ENCODE measurements around the gene PLEKHH3. TPM values are rescaled to one million over a fixed set of nuclear protein-coding genes. Genes with fewer than 3 reads are reported as not detected.

The PLEKHH3 gene
- total RNA-seq, 1 experiment from 2014 or later: 11.9 TPM

GRCh38 chr17:42692489-42692888 is 15.7 kb upstream of the PLEKHH3 start:
- no peak overlapping the region for H3K4me3 ChIP-seq (ENCODE audit: low read depth, low read length, poor library complexity, severe bottlenecking)
- H3K27me3 ChIP-seq (replicated peaks; ENCODE audit: insufficient read depth, low read depth, low read length, poor library complexity): no peaks in the 10 kb centered on the region
- no peak overlapping the region for H3K27ac ChIP-seq (ENCODE audit: low read depth, low read length, poor library complexity, severe bottlenecking)
- DNase-seq (ENCODE audit: low spot score): no peak
- H3K9me3 ChIP-seq (ENCODE audit: low read depth, low read length, poor library complexity, severe bottlenecking): no peaks in the 10 kb centered on the region
- intact Hi-C loops (cut with micrococcal nuclease; ENCODE audit: unreplicated experiment): no loop called here
- TF ChIP-seq EZH2 (IDR thresholded peaks at IDR 0.05; ENCODE audit: borderline replicate concordance, low read depth, low read length, poor library complexity, severe bottlenecking) (no peak), CTCF (conservative IDR thresholded peaks at IDR 0.05; ENCODE audit: low read depth, low read length) (no peak)
- CTCF ChIA-PET: no interaction called here
- BruUV-seq (replicated peaks): no TSS peak
- H3K4me1 ChIP-seq (ENCODE audit: insufficient read depth, low read length, poor library complexity, severe bottlenecking): no peaks in the 10 kb centered on the region
- H3K36me3 ChIP-seq (ENCODE audit: insufficient read depth, low read length, poor library complexity, severe bottlenecking): no peaks in the 10 kb centered on the region
- POLR2A ChIA-PET (ENCODE audit: low non-redundant PET): no interaction called here

- no TSS peak for BruUV-seq (replicated peaks)
- no peak for DNase-seq (ENCODE audit: low spot score)
- intact Hi-C loops (cut with micrococcal nuclease; ENCODE audit: unreplicated experiment): no loop called here
- H3K27ac ChIP-seq (ENCODE audit: low read depth, low read length, poor library complexity, severe bottlenecking): no peak overlapping the region
- H3K9me3 ChIP-seq (ENCODE audit: low read depth, low read length, poor library complexity, severe bottlenecking): no peaks in the 10 kb centered on the region
- H3K36me3 ChIP-seq (ENCODE audit: insufficient read depth, low read length, poor library complexity, severe bottlenecking): no peaks in the 10 kb centered on the region
- ChIA-PET CTCF (no interaction called here), POLR2A (ENCODE audit: low non-redundant PET) (no interaction called here)
- TF ChIP-seq CTCF (conservative IDR thresholded peaks at IDR 0.05; ENCODE audit: low read depth, low read length): no peak
- TF ChIP-seq EZH2 (IDR thresholded peaks at IDR 0.05; ENCODE audit: borderline replicate concordance, low read depth, low read length, poor library complexity, severe bottlenecking): no peak
- no peak overlapping the region for H3K4me3 ChIP-seq (ENCODE audit: low read depth, low read length, poor library complexity, severe bottlenecking)
- no peaks in the 10 kb centered on the region for H3K4me1 ChIP-seq (ENCODE audit: insufficient read depth, low read length, poor library complexity, severe bottlenecking)
- H3K27me3 ChIP-seq (replicated peaks; ENCODE audit: insufficient read depth, low read depth, low read length, poor library complexity): no peaks in the 10 kb centered on the region
These were observed 14.3 kb upstream of the PLEKHH3 start for GRCh38 chr17:42691021-42691545.

- ChIA-PET CTCF (no interaction called here), POLR2A (ENCODE audit: low non-redundant PET) (no interaction called here)
- Histone ChIP-seq H3K27ac (ENCODE audit: low read depth, low read length, poor library complexity, severe bottlenecking) (no peak overlapping the region), H3K36me3 (ENCODE audit: insufficient read depth, low read length, poor library complexity, severe bottlenecking) (no peaks in the 10 kb centered on the region), H3K4me1 (ENCODE audit: insufficient read depth, low read length, poor library complexity, severe bottlenecking) (no peaks in the 10 kb centered on the region), H3K27me3 (replicated peaks; ENCODE audit: insufficient read depth, low read depth, low read length, poor library complexity) (no peaks in the 10 kb centered on the region), H3K9me3 (ENCODE audit: low read depth, low read length, poor library complexity, severe bottlenecking) (no peaks in the 10 kb centered on the region), H3K4me3 (ENCODE audit: low read depth, low read length, poor library complexity, severe bottlenecking) (no peak overlapping the region)
- intact Hi-C loops (cut with micrococcal nuclease; ENCODE audit: unreplicated experiment): no loop called here
- no peak for TF ChIP-seq CTCF (conservative IDR thresholded peaks at IDR 0.05; ENCODE audit: low read depth, low read length)
- TF ChIP-seq EZH2 (IDR thresholded peaks at IDR 0.05; ENCODE audit: borderline replicate concordance, low read depth, low read length, poor library complexity, severe bottlenecking): no peak
- DNase-seq (ENCODE audit: low spot score): no peak
- no TSS peak for BruUV-seq (replicated peaks)
These were observed 13.8 kb upstream of the PLEKHH3 start for GRCh38 chr17:42690596-42690995.

Measured in A673 (cell line).